IMR-90 (cell line): ENCODE results near the gene RABGAP1. TPM values are rescaled to one million over a fixed set of nuclear protein-coding genes. Genes with fewer than 3 reads are reported as not detected.

Experiments
- ATAC-seq: fragments of 200-7000 bp; cut with Tn5 transposase; 2 replicates; pipeline ENCODE4 v1.9.1; 2020; ENCODE audit warnings: low read depth, mild to moderate bottlenecking, moderate library complexity
- BruUV-seq: library from RNA; stranded (reverse); fragments of 400-500 nt; replicated peaks from 2 replicates; lab custom pipeline; 2021; lab: Mats Ljungman, UMichigan
- CTCF ChIA-PET: fragments of 300-600 bp; formaldehyde crosslinking; extraction: SDS; loops from one replicate; lab custom pipeline; 2021; ENCODE audit warnings: antibody characterized with exemption; lab: Yijun Ruan, JAX
- POLR2A ChIA-PET: fragments of 300-600 bp; sonication (Branson Sonifier 250); formaldehyde crosslinking; loops from one replicate; lab custom pipeline; 2022; ENCODE audit warnings: antibody characterized with exemption; ENCODE audit not compliant: unreplicated experiment; lab: Charles Lee
- DNase-seq: peaks from one replicate; pipeline ENCODE4 v3.0.0; 2013
- H2AFZ ChIP-seq: replicated peaks from 2 replicates; pipeline ENCODE3; 2013; ENCODE audit warnings: low read length, mild to moderate bottlenecking; ENCODE audit not compliant: poor library complexity
- H2AK5ac ChIP-seq: 2 replicates; pipeline ENCODE4 v1.6.1; 2013; ENCODE audit warnings: low read depth, low read length, inconsistent platforms
- H2AK9ac ChIP-seq: replicated peaks from 2 replicates; pipeline ENCODE3; 2013; ENCODE audit warnings: mild to moderate bottlenecking, low read depth, low read length, moderate library complexity; ENCODE audit not compliant: poor library complexity
- H2BK120ac ChIP-seq: 2 replicates; pipeline ENCODE4 v1.6.1; 2013; ENCODE audit warnings: low read depth, low read length, inconsistent platforms
- H2BK15ac ChIP-seq: 3 replicates; pipeline ENCODE4 v1.6.1; 2013; ENCODE audit warnings: low read depth, low read length, inconsistent platforms
- H2BK20ac ChIP-seq: 2 replicates; pipeline ENCODE4 v1.6.1; 2013; ENCODE audit warnings: low read depth, mild to moderate bottlenecking, inconsistent platforms, low read length, moderate library complexity
- H2BK5ac ChIP-seq: 2 replicates; pipeline ENCODE4 v1.6.1; 2013; ENCODE audit warnings: mild to moderate bottlenecking, low read depth, low read length, inconsistent platforms; ENCODE audit not compliant: poor library complexity, severe bottlenecking
- H3K14ac ChIP-seq: replicated peaks from 2 replicates; pipeline ENCODE4 v1.6.1; 2013; ENCODE audit warnings: low read depth, low read length, inconsistent platforms
- H3K18ac ChIP-seq: 2 replicates; pipeline ENCODE4 v1.6.1; 2013; ENCODE audit warnings: low read depth, low read length, control low read depth
- H3K23ac ChIP-seq: 2 replicates; pipeline ENCODE4 v1.6.1; 2013; ENCODE audit warnings: low read depth, low read length, inconsistent platforms
- H3K27ac ChIP-seq: 2 replicates; pipeline ENCODE4 v1.5.1; 2013; ENCODE audit warnings: mild to moderate bottlenecking, control low read depth, low read length; ENCODE audit not compliant: insufficient read depth
- H3K27me3 ChIP-seq: 2 replicates; pipeline ENCODE4 v1.6.1; 2013; ENCODE audit warnings: low read length; ENCODE audit not compliant: control insufficient read depth, insufficient read depth
- H3K36me3 ChIP-seq: 2 replicates; pipeline ENCODE4 v1.6.1; 2013; ENCODE audit warnings: low read length, mixed read lengths; ENCODE audit not compliant: control insufficient read depth, insufficient read depth
- H3K4ac ChIP-seq: 2 replicates; pipeline ENCODE4 v1.6.1; 2013; ENCODE audit warnings: low read depth, low read length, inconsistent platforms
- H3K4me1 ChIP-seq: 2 replicates; pipeline ENCODE4 v1.6.1; 2013; ENCODE audit warnings: low read length, mixed read lengths; ENCODE audit not compliant: control insufficient read depth, insufficient read depth
- H3K4me2 ChIP-seq: 2 replicates; pipeline ENCODE4 v1.6.1; 2013; ENCODE audit warnings: low read depth, mild to moderate bottlenecking, control low read depth, low read length, moderate library complexity
- H3K4me3 ChIP-seq: 2 replicates; pipeline ENCODE4 v1.5.1; 2013; ENCODE audit warnings: low read depth, mild to moderate bottlenecking, control low read depth, low read length, moderate library complexity; ENCODE audit not compliant: insufficient read depth
- H3K56ac ChIP-seq: 2 replicates; pipeline ENCODE4 v1.6.1; 2013; ENCODE audit warnings: low read length, inconsistent platforms; ENCODE audit not compliant: insufficient read depth; ENCODE audit errors: extremely low read depth
- H3K79me1 ChIP-seq, 2 experiments: 2 replicates each; pipeline ENCODE4 v1.6.1; 2013; ENCODE audit warnings: low read length in 2 of 2, inconsistent platforms in 1 of 2, low read depth in 1 of 2
- H3K9ac ChIP-seq: 2 replicates; pipeline ENCODE4 v1.6.1; 2013; ENCODE audit warnings: low read depth, low read length, control low read depth
- H3K9me1 ChIP-seq: 2 replicates; pipeline ENCODE4 v1.6.1; 2013; ENCODE audit warnings: low read length, inconsistent platforms; ENCODE audit not compliant: insufficient read depth
- H3K9me3 ChIP-seq: 2 replicates; pipeline ENCODE4 v1.6.1; 2013; ENCODE audit warnings: low read length; ENCODE audit not compliant: control insufficient read depth, insufficient read depth
- H4K20me1 ChIP-seq: 2 replicates; pipeline ENCODE4 v1.6.1; 2013; ENCODE audit warnings: low read length, inconsistent platforms; ENCODE audit not compliant: insufficient read depth
- H4K5ac ChIP-seq: 2 replicates; pipeline ENCODE4 v1.6.1; 2013; ENCODE audit warnings: mild to moderate bottlenecking, low read depth, low read length, control low read depth
- H4K8ac ChIP-seq, 2 experiments: 2 replicates each; pipeline ENCODE4 v1.6.1; 2013; ENCODE audit warnings: low read depth in 2 of 2, low read length in 2 of 2, control low read depth in 1 of 2, inconsistent platforms in 1 of 2
- H4K91ac ChIP-seq: 2 replicates; pipeline ENCODE4 v1.6.1; 2013; ENCODE audit warnings: low read depth, low read length, inconsistent platforms; ENCODE audit not compliant: insufficient read depth
- BHLHE40 ChIP-seq: fragments of 150-350 bp; IDR thresholded peaks from 2 replicates; pipeline ENCODE4 v1.6.1; 2016; ENCODE audit warnings: mild to moderate bottlenecking, low read depth, low read length
- CEBPB ChIP-seq: IDR thresholded peaks from 2 replicates; pipeline ENCODE4 v1.6.1; 2012; ENCODE audit warnings: low read depth, low read length, improper control_type of control experiment
- CHD1 ChIP-seq: IDR thresholded peaks from 2 replicates; pipeline ENCODE4 v1.6.1; 2012; ENCODE audit warnings: low read depth, low read length, improper control_type of control experiment
- CTCF ChIP-seq: conservative IDR thresholded peaks from 2 replicates; pipeline ENCODE4 v1.5.1; 2012; ENCODE audit warnings: mild to moderate bottlenecking, low read depth, low read length, improper control_type of control experiment
- ELK1 ChIP-seq: fragments of 150-350 bp; IDR thresholded peaks from 2 replicates; pipeline ENCODE4 v1.6.1; 2016; ENCODE audit warnings: low read depth, mild to moderate bottlenecking, low read length, moderate library complexity, borderline replicate concordance
- FOS ChIP-seq: fragments of 150-350 bp; IDR thresholded peaks from 2 replicates; pipeline ENCODE4 v1.6.1; 2016; ENCODE audit warnings: low read depth, low read length
- MAFK ChIP-seq: IDR thresholded peaks from 2 replicates; pipeline ENCODE4 v1.6.1; 2012; ENCODE audit warnings: low read depth, low read length, improper control_type of control experiment
- MAZ ChIP-seq: IDR thresholded peaks from 2 replicates; pipeline ENCODE4 v1.6.1; 2012; ENCODE audit warnings: low read depth, mild to moderate bottlenecking, low read length, improper control_type of control experiment, moderate library complexity, borderline replicate concordance
- MXI1 ChIP-seq: IDR thresholded peaks from 2 replicates; pipeline ENCODE4 v1.6.1; 2012; ENCODE audit warnings: low read depth, mild to moderate bottlenecking, low read length, moderate library complexity, borderline replicate concordance
- NFE2L2 ChIP-seq: fragments of 150-350 bp; IDR thresholded peaks from 2 replicates; pipeline ENCODE4 v1.6.1; 2016; ENCODE audit warnings: low read depth, mild to moderate bottlenecking, low read length
- POLR2A ChIP-seq: IDR thresholded peaks from 2 replicates; pipeline ENCODE4 v1.6.1; 2012; ENCODE audit warnings: mild to moderate bottlenecking, low read depth, low read length
- RAD21 ChIP-seq: IDR thresholded peaks from 2 replicates; pipeline ENCODE4 v1.6.1; 2012; ENCODE audit warnings: low read length, improper control_type of control experiment
- RCOR1 ChIP-seq: IDR thresholded peaks from 2 replicates; pipeline ENCODE4 v1.6.1; 2012; ENCODE audit warnings: mild to moderate bottlenecking, low read length, improper control_type of control experiment; ENCODE audit not compliant: insufficient replicate concordance
- RFX5 ChIP-seq: IDR thresholded peaks from 2 replicates; pipeline ENCODE4 v1.8.0; 2012; ENCODE audit warnings: low read depth, mild to moderate bottlenecking, low read length, moderate library complexity
- SMC3 ChIP-seq: fragments of 150-350 bp; IDR thresholded peaks from 2 replicates; pipeline ENCODE4 v1.6.1; 2016; ENCODE audit warnings: low read depth, mild to moderate bottlenecking, antibody characterized with exemption, low read length, moderate library complexity
- USF2 ChIP-seq: fragments of 150-350 bp; IDR thresholded peaks from 2 replicates; pipeline ENCODE4 v1.6.1; 2017; ENCODE audit warnings: mild to moderate bottlenecking, antibody characterized with exemption, low read length, low read depth
- WGBS, 2 experiments: methylation state at CpG; one replicate each; pipeline versions ENCODE4 v1.1.5 to v1.1.7; 2013; ENCODE audit warnings: missing lambda C conversion rate in 2 of 2; ENCODE audit not compliant: insufficient read length in 1 of 2; ENCODE audit errors: extremely low coverage in 2 of 2; 5-methylcytosine and 5-hydroxymethylcytosine counted together
- dilution Hi-C: fragments of 300-500 bp; cut with HindIII; formaldehyde crosslinking; loops from one replicate; pipeline ENCODE4 v1.14.3; 2018; ENCODE audit warnings: low sequenced_read_pairs; ENCODE audit not compliant: unreplicated experiment
- in situ Hi-C: fragments of 300-500 bp; cut with MboI; formaldehyde crosslinking; loops from 3 replicates; pipeline ENCODE4 v1.14.3; 2019; ENCODE audit warnings: low sequenced_read_pairs, inconsistent platforms, mixed read lengths
- intact Hi-C: fragments of 100-400 bp; cut with micrococcal nuclease; formaldehyde crosslinking; loops from 2 replicates; pipeline ENCODE4 v1.10.0; 2022
- polyA plus RNA-seq, 3 experiments: library from polyadenylated mRNA; depleted of rRNA; stranded (reverse); fragments of >200 nt; gene quantifications; 2 replicates each; pipeline ENCODE4 v1.2.3, GENCODE V29; 2012; ENCODE audit warnings: low replicate concordance in 1 of 3
- total RNA-seq: library from RNA; depleted of rRNA; stranded (reverse); fragments of >200 nt; gene quantifications from 2 replicates; pipeline ENCODE4 v1.2.3, GENCODE V29; 2012

The RABGAP1 gene
- total and polyA plus RNA-seq, 2 of the 4 experiments (the other 2 are of a cell fraction) = 20.0 to 53.9 TPM

- intact Hi-C loops = no loop called here
- Histone ChIP-seq H2AK5ac (no peak overlapping the region), H3K9me3 (peaks cover 2% of the 10 kb centered on the region), H3K14ac (no peak overlapping the region), H3K79me1 (peaks cover 11 to 18% of the 10 kb centered on the region in 2 experiments; a peak in 3 of 4 replicates), H4K91ac (no peak overlapping the region), H2AK9ac (no peak overlapping the region), H3K4me1 (peaks cover 2% of the 10 kb centered on the region), H2BK20ac (no peak overlapping the region), H2BK5ac (no peak overlapping the region), H2BK120ac (peak overlapping the region; percentile 3; the same call in 1 of the 2 replicates), H3K9me1 (0 out of 2 replicates have a peak, but pooled peaks cover 5% of the 10 kb centered on the region), H3K4me2 (no peak overlapping the region), H3K4ac (no peak overlapping the region), H3K36me3 (peaks cover 8% of the 10 kb centered on the region), H4K5ac (peak overlapping the region; percentile 42; the same call in 1 of the 2 replicates), H3K27ac (no peak overlapping the region), H3K27me3 (no peaks in the 10 kb centered on the region), H2BK15ac (no peak overlapping the region; the same call in 2 of the 3 replicates), H3K23ac (no peak overlapping the region), H4K20me1 (no peaks in the 10 kb centered on the region), H3K9ac (no peak overlapping the region), H3K4me3 (no peak overlapping the region), H3K56ac (no peak overlapping the region), H4K8ac (no peak overlapping the region), H2AFZ (no peak overlapping the region), H3K18ac (peak overlapping the region; percentile 33; the same call in 1 of the 2 replicates)
- no peak for DNase-seq
- dilution Hi-C loops = no loop called here
- TF ChIP-seq SMC3 = no peak
- TF ChIP-seq CHD1 = no peak
- no peak for TF ChIP-seq CTCF
- no peak for TF ChIP-seq USF2
- TF ChIP-seq CEBPB = no peak
- no peak for TF ChIP-seq FOS
- TF ChIP-seq RFX5 = no peak
- no peak for TF ChIP-seq RCOR1
- no peak for TF ChIP-seq MXI1
- no peak for TF ChIP-seq MAZ
- TF ChIP-seq ELK1 = no peak
- no peak for TF ChIP-seq BHLHE40
- TF ChIP-seq NFE2L2 = no peak
- TF ChIP-seq RAD21 = no peak
- no peak for TF ChIP-seq MAFK
- TF ChIP-seq POLR2A = no peak
- in situ Hi-C loops = no loop called here
- POLR2A ChIA-PET = no interaction called here
- ATAC-seq = no peak
- CTCF ChIA-PET = interaction anchor here (0.5 to 1.1 kb wide), 3 partner anchors 10 to 244 kb away, joined by 3 read pairs; no protein-coding TSS in a partner anchor
- WGBS, 2 experiments = no CpG with 5 or more reads among the region's 1 CpG
- no TSS peak for BruUV-seq
These were observed 98.9 kb downstream of the RABGAP1 start for GRCh38 chr9:123039617-123040219.
